GM21447 (cell line): ENCODE results near the gene MYO1A.
"Not testable (repeated sequence)": the region's sequence is repeated elsewhere in the genome, so short reads cannot be mapped to it uniquely, and the experiment has no call there.

Source experiments
- ATAC-seq: cut with Tn5 transposase; IDR thresholded peaks from one replicate; pipeline ENCODE4 v1.9.1; 2021; ENCODE audit not compliant: unreplicated experiment

MYO1A gene

GRCh38 chr12:57048423-57049118, 1.4 kb downstream of the MYO1A start:
- no peak for ATAC-seq

- no peak for ATAC-seq
Measured at GRCh38 chr12:57047981-57048380, 1.9 kb downstream of the MYO1A start.

- no peak for ATAC-seq
Measured at GRCh38 chr12:57046947-57047890, 2.7 kb downstream of the MYO1A start.

GRCh38 chr12:57046086-57046791, 3.7 kb downstream of the MYO1A start:
- no peak for ATAC-seq

GRCh38 chr12:57044889-57045288, 5.0 kb downstream of the MYO1A start:
- ATAC-seq: no peak

GRCh38 chr12:57044468-57044867, 5.5 kb downstream of the MYO1A start:
- ATAC-seq: no peak

GRCh38 chr12:57042695-57043094, 7.2 kb downstream of the MYO1A start:
- no peak for ATAC-seq

GRCh38 chr12:57040750-57041149, 9.2 kb downstream of the MYO1A start:
- ATAC-seq: no peak

GRCh38 chr12:57040211-57040610, 9.7 kb downstream of the MYO1A start:
- no peak for ATAC-seq

GRCh38 chr12:57039016-57039798, 10.7 kb downstream of the MYO1A start:
- ATAC-seq: no peak

GRCh38 chr12:57037264-57037663, 12.7 kb downstream of the MYO1A start:
- no peak for ATAC-seq

GRCh38 chr12:57033431-57033830, 16.5 kb downstream of the MYO1A start:
- ATAC-seq: no peak

- ATAC-seq: no peak
Measured at GRCh38 chr12:57031789-57032188, 18.1 kb downstream of the MYO1A start.

- no peak for ATAC-seq
Measured at GRCh38 chr12:57031138-57031725, 18.7 kb downstream of the MYO1A start.

GRCh38 chr12:57029457-57029856, 20.5 kb downstream of the MYO1A start:
- ATAC-seq: no peak

- ATAC-seq: no peak
Measured at GRCh38 chr12:57027805-57028153, 22.1 kb downstream of the MYO1A start.

GRCh38 chr12:57027011-57027804, 22.7 kb downstream of the MYO1A start:
- no peak for ATAC-seq

- ATAC-seq: no peak
Measured at GRCh38 chr12:57025196-57025595, 24.7 kb downstream of the MYO1A start.

- not testable (repeated sequence) for ATAC-seq
Measured at GRCh38 chr12:57022324-57022723, 27.6 kb downstream of the MYO1A start.
